IPS-11a (cell line): ENCODE data around the gene ABCC1.
A peak's percentile ranks its signal among the peaks of the same experiment; 100 is the strongest.
"Not testable (repeated sequence)": the region's sequence is repeated elsewhere in the genome, so short reads cannot be mapped to it uniquely, and the experiment has no call there.

Experiments used
- H3K4me3 ChIP-seq: one replicate; pipeline ENCODE4 v1.5.1; 2013; ENCODE audit warnings: low read depth, low read length, control low read depth

ABCC1 gene

DNA sequence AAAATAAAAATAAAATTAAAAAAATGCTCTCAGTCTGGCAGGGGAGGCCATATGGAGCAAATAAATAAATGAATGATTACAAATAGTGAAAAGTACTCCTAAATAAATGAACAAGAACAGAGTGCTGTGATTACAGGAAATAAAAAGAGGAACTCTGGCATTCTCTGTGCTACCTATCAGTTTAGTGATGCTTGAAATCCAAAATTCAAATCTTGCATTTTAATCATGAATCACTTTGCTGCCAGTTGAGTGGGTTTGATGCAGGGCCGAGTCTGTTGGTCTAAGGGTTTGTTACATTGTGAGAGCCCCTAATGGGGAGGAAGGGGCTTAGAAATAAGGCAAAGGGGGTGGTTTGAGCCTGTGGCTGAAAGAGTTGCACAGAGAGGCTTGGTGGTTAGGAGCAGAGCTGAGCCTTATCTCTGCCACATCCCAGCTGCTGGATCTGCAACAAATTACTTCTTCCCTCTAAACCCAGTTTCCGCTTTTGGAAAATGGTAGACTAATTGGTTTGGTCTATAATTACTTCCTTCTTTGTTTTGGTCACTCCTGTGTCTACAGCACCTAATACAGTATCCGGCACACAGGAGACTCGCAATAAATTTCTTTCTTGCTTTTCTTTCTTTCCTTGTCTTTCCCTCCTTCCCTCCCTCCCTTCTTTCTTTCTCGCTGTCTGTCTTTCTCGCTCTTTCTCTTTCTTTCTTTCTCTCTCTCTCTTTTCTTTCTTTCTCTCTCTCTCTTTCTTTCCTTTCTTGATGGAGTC is 6.3 kb upstream of the ABCC1 start:
- H3K4me3 ChIP-seq = no peak overlapping the region

DNA sequence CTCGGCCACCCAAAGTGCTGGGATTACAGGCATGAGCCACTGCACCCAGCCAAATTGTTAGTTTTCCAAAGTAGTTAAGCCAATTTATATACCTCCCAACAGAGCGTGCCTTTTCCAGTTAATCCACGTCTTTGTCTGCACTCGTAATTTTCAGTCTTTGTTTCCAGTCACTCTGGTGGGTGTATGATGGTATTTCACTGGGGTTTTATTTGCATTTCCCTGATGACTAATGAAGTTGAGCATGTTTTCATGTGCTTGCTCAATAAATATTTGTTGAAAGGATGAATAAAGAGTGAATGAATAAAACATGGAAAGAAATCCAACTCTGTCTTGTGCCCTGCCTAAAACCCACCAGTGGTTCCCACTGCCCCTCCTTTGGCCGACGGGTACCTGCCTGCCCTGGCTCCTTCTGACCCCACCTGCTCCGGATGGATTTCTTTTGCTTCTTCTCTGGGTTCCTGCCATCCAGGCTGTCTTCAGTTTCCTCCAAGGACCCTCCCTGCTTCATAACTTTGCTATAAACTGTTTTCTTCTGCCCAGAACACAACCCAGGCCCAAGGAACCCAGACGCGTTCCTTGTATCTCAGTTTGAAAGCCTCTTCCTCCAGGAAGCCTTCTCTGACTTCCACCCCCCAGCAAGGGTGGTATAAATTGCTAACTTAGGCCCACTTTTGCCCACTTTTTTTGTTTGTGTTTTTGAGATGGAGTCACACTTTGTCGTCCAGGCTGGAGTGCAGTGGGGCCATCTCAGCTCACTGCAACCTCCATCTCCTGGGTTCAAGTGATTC is 3.0 kb upstream of the ABCC1 start:
- H3K4me3 ChIP-seq = no peak overlapping the region

DNA sequence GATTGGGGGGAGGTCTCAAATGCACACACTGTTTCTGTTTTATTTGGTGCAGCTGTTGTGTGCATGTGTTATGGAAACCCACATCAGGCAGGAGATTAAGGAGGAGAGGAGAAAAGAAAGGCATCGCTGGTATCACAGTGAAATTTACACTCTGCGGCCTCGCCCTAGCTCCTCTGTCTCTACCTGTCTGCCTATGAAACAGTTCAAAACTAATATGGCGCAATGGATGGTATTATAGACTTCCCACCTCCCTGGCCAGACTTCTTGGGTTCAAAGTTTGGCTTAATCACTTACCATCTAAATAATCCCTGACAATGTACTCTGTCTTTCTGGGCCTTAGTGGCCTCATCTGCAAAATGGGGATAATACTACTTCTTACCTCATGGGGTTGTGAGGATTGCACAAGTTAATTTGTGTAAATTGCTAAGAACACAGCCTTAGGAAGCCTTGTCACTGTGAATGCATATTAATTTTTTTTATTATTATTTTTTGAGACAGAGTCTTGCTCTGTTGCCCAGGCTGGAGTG is 1.4 kb upstream of the ABCC1 start:
- H3K4me3 ChIP-seq = no peak overlapping the region

DNA sequence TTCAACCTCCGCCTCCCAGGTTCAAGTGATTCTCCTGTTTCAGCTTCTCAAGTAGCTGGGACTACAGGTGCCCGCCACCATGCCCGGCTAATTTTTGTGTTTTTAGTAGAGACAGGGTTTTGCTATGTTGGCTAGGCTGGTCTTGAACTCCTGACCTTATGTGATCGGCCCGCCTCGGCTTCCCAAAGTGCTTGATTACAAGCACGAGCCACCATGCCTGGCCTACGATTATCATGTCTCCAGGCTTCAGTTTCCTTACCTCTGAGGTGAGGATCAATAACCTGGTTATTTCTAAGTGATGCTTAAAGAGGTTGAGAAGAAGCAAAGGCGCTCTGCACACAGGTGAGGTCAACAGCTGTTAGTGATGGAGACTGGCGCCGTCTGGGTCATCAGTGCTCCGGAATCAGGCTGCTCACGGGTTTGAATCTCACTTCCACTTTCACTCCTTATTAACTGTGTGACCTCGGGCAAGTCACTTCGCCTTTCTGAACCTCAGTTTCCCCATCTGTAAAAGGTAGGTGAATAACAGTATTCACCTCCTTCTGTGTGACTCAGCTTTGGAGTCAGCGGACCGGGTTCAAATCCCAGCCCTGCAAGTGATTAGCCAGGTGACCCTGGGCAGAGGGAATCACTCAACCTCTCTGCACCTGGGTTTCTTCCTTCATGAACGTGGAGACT is 745 bp upstream of the ABCC1 start:
- peak overlapping the region; percentile 42 for H3K4me3 ChIP-seq

DNA sequence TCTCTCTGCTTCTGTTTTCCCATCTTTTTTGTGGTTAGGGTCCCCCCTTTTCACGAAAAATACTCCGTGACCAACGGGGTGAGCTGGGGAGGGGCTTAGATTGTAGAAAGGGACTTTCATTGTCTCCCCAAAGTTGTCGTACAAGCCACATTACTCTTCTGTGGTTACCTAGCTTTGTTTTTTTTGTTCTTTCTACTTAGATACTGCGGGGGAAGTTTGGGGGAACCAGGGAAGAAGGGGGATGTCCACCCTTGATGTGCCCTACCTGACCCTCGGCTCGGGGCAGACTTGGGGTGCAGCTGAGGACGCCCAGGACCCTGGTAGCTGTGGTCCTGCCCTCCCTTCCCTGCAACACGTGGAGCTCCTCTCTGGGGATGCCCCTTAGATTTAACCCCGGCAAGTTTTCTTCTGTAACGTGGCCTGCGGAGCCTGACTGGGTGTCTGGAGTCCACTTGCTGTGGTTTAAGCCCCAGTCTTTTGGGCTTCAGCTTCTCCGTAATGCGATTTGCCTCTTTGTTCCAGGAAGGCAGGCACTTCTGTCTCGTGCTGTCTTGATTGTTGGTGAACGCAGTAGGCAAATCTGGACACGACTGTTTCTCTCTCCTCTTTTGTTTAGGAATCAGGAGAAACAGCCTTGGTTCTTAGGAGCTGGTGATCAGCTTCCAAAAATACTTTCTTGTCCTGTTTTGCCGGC is 892 bp downstream of the ABCC1 start:
- peak overlapping the region; percentile 76 for H3K4me3 ChIP-seq

DNA sequence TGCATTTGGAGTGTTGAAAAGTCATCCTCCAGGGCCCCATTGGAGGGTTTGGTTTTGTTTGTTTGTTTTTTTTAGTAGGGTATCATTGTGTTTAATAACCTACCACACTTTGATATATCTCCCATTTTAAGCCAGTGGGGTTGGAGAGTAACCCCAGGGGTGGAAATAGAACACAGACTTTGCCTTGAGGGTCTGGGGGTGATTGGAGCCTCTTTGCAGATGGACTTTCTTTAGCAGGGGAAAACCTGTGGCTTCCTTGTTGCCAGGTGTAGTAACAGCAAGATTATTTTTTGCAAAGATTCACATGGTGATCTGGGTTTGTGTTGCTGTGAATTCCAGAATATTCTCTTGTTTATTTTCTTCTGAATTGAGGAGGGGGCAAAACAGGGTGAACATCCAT is 1.5 kb downstream of the ABCC1 start:
- peak overlapping the region; percentile 76 for H3K4me3 ChIP-seq

DNA sequence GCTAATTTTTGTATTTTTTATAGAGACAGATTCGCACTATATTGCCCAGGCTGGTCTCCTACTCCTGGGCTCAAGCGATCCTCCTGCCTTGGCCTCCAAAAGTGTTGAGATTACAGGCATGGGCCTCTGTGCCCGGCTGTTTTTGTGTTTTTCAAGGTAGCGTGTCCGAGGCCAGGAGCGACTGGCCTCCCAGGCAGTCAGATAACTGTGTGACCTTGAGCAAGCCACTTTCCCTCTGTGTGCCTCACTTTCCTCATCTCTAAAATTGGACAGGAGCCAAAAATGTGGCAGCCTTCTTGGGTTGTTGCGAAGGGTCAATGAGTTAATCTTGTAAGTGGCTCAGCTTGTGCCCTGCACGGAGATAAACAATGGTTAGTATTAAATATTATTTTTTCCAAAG is 2.4 kb downstream of the ABCC1 start:
- H3K4me3 ChIP-seq = no peak overlapping the region

DNA sequence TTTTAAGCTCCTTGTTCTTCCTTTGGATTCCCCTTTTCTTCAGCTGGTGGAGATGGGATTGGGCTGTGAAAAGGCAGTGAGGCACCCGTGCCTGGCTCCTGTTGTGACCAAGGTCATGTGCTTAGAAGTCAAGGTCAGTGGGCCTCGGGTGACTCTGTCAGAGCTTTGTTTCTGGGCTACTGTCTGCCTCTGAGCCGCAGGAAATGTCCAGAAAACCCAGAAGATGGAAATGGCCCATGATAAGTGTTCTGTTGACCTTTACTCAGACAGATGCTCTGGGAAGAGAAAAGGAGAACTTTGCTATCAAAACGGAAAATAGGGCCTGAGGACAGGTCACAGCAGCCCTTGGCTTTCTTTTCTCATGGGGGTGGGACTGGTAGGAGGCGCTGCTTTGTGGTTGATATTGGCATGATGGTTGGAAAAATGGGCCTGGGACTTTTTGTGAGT is 2.9 kb downstream of the ABCC1 start:
- H3K4me3 ChIP-seq = no peak overlapping the region

DNA sequence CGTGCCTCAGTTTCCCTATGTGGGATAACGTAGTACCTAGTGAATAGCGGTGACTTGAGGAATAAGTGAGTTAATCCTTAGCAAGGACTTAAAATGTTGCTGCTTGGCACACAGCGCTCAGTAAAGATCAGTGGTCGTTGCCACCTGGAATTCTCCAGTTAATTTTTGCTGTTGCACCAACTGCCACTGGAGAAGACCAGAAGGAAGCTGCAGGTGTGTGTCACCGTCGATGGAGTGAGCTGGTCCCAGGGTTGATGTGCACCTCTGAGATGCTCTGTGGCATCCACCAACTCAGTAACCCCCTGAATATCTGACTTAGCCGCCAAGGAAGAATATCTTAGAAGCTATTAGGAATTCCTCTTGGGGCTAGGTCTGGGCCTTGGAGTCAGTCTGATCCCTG is 4.1 kb downstream of the ABCC1 start:
- H3K4me3 ChIP-seq = no peak overlapping the region

DNA sequence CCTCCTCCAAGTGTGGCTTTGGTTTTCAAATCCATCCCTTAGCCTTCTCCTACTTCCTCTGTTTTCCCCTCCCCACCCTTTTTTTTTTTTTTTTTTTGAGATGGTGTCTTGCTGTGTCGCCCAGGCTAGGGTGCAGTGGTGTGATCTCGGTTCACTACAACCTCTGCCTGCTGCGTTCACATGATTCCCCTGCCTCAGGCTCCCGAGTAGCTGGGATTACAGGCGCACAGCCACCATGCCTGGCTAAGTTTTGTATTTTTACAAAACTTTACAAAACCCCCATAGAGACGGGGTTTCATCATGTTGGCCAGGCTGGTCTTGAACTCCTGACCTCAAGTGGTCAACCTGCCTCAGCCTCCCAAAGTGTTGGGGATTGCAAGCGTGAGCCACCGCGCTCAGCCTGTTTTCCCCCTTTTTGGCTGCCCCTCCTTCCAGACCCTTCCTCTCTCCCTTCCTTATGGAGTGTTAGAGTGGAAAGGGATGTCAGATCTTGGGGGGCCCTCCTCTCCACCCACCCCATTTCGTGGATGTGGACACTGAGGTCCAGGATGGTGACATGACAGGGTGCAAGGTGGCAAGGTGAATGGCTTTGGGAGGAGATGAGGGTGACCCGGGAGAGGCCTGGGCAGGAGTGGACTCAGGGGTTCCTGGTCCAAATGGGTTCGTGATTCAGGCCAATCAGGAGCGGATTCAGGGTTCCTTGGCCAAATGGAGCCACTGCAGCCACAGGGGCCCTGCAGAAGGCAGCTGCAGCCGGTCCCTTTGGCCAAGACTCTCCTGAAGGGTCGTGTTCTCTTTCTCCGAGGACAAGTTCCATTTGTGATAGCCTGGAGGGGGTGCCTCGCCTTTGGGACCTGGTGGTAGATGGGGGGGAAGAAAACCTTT is 4.8 kb downstream of the ABCC1 start:
- H3K4me3 ChIP-seq = no peak overlapping the region

DNA sequence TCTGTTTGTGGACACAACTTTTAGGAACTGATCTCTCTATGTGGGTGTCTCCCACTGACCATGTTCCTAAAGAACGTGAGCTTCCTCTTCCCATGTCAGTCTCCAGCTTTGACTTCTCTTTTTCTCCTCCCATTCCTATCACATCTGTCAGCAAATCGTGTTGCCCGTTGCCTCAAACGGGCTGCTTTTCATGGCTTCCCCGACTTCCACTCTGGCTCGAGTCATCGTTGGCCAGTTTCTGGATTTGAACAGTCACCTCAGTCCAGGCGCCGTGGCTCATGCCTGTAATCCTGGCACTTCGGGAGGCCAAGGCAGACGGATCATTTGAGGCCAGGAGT is 5.4 kb downstream of the ABCC1 start:
- H3K4me3 ChIP-seq = no peak overlapping the region

DNA sequence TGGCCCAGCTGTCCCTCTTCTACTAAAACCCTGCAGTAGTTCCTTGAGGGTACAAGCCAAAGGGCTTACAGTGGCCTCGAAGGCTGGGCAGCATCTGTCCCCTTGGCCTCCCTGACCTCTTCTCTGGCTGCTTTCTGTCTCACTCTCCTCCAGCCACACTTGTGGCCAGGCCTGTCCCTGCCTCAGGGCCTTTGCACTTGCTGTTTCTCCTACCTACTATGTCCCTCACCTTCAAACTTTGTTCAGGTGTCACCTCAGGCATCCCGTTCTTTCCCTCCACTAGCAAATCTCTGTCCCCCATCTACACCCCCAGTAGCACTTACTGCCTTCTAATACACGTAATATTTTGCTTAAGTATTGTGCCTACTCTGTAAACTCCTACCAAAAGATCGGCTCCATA is 6.0 kb downstream of the ABCC1 start:
- H3K4me3 ChIP-seq = no peak overlapping the region

DNA sequence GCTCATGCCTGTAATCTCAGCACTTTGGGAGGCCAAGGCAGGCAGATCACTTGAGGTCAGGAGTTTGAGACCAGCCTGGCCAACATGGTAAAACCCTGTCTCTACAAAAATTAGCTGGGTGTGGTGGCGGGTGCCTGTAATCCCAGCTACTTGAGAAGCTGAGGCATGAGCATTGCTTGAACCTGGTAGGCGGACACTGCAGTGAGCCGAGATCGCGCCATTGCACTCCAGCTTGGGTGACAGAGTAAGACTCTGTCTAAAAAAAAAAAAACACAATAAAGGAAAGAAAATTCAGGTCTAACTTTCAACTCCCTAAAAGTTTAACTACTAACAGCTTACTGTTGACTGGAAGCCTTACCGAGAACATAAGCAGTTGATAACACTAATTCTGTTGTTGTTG is 6.7 kb downstream of the ABCC1 start:
- not testable (repeated sequence) for H3K4me3 ChIP-seq

DNA sequence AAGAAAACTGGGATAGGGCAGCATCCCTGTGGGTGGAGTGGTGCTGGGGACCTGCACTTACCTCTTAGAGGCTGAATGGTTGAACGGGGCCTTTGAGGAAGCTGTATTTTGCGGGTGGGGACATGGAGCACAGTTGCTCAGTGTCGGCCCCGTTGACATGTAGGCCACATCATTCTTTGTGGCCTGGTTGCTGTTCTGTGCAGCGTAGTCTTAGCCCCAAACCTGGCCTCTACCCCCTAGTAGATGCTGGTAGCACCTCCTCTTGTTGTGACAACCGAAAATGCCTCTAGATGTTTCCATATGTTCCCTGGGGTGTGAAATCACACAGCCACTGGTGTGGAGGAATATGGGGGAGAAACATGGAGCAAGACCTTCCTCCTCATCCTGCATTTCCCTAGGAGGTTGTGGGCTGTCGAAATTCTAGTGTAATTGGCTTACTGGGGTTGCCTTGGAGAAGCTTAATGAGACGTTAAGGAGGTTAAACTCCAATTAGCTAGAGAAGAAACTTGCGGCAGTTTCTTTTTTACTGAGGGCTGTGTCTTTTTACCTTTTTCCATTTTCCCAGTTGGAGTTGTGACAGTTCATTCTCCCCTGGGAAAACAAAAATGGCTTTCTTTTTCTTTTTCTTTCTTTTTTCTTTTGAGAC is 9.4 kb downstream of the ABCC1 start:
- no peak overlapping the region for H3K4me3 ChIP-seq

DNA sequence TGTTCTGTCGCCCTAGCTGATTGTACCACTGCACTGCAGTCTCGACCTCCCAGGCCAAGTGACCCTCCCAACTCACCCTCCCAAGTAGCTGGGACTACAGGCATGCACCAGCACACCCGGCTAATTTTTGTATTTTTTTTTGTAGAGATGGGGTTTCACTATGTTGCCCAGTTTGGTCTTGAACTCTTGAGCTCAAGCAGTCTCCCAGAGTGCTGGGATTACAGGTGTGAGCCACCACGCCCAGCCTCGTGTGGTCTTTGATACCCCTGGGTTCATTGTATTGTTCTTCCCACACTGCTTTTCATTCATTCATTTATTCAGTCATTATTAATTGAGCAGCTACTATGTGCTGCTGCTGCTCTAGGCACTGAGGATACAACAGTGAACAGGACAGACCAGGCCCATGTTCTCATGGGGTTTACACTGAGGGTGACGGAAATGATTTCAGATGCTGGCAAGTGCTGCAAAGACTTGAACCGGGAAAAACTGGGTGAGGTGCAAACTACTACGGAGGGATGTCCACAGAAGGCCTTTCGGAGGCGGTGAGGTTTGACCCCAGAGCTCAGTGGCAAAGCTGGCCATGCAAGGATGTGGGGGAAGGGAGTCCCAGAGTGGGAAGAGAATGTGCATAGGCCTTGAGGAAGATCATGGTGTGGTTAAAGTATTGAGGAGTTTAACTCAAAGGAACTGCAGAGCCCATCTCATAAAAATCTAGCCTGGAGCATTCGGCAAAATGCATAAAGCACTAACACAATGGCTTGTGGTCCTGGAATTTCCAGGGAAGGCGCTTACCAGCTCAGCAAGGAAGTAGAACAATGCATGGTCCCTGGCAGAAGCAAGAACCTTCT is 10.9 kb downstream of the ABCC1 start:
- H3K4me3 ChIP-seq = no peak overlapping the region

DNA sequence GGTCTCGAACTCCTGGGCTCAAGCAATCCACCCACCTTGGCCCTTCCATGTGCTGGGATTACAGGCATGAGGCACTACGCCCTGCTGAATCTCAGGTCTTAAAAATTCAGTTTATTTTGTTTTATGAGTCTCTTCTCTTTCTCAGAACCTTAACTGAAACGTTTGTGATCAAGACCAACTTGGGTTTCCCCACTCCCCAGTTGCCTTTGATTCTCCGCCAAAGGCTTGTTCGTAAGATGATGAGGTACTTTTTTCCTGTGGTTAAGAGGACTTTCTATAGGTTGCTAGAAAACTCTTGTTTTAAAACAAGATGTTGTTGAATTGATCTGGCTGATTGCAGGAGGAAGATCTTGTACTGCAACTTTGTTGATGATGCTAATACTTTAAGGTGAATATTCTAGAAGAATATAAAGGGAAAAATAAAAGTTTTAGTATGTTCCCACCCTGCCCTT is 11.7 kb downstream of the ABCC1 start:
- H3K4me3 ChIP-seq = no peak overlapping the region

DNA sequence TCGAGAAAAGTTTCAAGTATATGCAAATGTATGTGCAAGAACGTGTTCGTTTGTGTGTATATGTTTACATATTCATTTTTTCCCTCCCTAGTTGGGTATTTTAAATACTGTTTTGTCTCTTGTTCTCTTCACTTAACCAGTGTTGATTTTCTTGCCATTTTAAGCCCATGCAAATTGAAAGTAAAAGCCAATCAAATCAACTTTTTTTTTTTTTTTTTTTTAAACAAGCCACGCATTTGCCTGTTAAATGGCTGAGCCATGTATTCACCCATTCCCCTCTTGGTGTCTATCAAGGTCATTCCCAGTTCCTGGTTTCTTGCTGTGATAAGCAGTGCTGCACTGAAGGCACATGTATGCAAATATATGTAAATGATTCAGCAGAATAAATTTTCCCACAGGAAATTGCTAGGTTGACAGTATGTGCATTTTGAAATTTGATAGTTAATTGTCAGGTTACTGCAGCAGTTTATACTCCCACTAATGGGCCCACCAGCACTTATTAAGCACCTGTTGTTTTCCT is 12.2 kb downstream of the ABCC1 start:
- H3K4me3 ChIP-seq = no peak overlapping the region

DNA sequence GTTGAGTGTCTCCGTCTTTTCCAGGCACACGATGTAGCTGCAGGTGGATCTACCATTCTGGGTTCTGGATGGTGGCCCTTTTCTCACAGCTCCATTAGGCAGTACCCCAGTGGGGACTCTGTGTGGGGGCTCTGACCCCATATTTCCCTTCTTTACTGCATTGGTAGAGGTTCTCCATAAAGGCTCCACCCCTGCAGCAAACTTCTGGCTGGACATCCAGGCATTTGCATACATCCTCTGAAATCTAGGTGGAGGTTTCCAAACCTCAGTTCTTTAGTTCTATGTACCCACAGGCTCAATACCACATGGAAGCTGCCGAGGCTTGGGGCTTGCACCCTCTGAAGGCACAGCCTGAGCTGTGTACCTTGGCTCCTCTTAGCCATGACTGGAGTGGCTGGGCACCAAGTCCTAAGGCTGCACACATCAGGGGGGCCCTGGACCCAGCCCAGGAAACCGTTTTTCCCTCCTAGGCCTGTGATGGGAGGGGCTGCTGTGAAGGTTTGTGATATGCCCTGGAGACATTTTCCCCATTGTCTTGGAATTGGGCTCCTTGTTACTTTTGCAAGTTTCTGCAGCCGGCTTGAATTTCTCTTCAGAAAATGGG is 14.0 kb downstream of the ABCC1 start:
- H3K4me3 ChIP-seq = no peak overlapping the region
